ENCODE measurements around the gene CLDN9. TPM values are rescaled to one million over a fixed set of nuclear protein-coding genes. Genes with fewer than 3 reads are reported as not detected.
A peak's percentile ranks its signal among the peaks of the same experiment; 100 is the strongest.

The CLDN9 gene
- total RNA-seq, 4 donors from 2014 or later = 0.40 TPM; not detected in 3

GRCh38 chr16:3062553-3062952 lies 49.8 kb downstream of the CLDN9 start:
- intact Hi-C loops (cut with DNase I; ENCODE audit: low total_unique reads) = no loop called here
- ATAC-seq = peak in 1 of 2 donors; percentile 0
- DNase-seq = no peak
- Histone ChIP-seq H3K27ac (peak overlapping the region; percentile 69 to 85 (median 82)), H3K4me3 (no peak overlapping the region), H3K4me1 (peaks cover 44 to 56% of the 10 kb centered on the region in 2 donors), H3K9me3 (no peaks in the 10 kb centered on the region), H3K36me3 (no peaks in the 10 kb centered on the region), H3K27me3 (no peaks in the 10 kb centered on the region)
- no peak for TF ChIP-seq POLR2A (IDR thresholded peaks at IDR 0.05)
- no peak for TF ChIP-seq CTCF (IDR thresholded peaks at IDR 0.05 in 4 of 5, conservative IDR thresholded peaks at IDR 0.05 in 1 of 5)
- in situ Hi-C loops (cut with MboI; ENCODE audit: low sequenced_read_pairs in 4 of 4) = loop anchor here in 3 of 4 donors (5.0 to 10.0 kb wide), 4 partner anchors 62 to 105 kb away; no protein-coding TSS in a partner anchor

- DNase-seq (no peak), ATAC-seq (no peak)
- Histone ChIP-seq H3K36me3 (no peaks in the 10 kb centered on the region), H3K4me3 (no peak overlapping the region), H3K27me3 (no peaks in the 10 kb centered on the region), H3K27ac (peak overlapping the region in 3 of 4 donors; percentile 75 to 85 (median 76)), H3K9me3 (no peaks in the 10 kb centered on the region), H3K4me1 (peaks cover 44 to 47% of the 10 kb centered on the region in 2 donors)
- TF ChIP-seq CTCF (IDR thresholded peaks at IDR 0.05 in 4 of 5, conservative IDR thresholded peaks at IDR 0.05 in 1 of 5) = no peak
- TF ChIP-seq POLR2A (IDR thresholded peaks at IDR 0.05) = no peak
- in situ Hi-C loops (cut with MboI; ENCODE audit: low sequenced_read_pairs in 4 of 4) = loop anchor here in 3 of 4 donors (5.0 to 10.0 kb wide), 4 partner anchors 61 to 103 kb away; no protein-coding TSS in a partner anchor
- intact Hi-C loops (cut with DNase I; ENCODE audit: low total_unique reads) = no loop called here
These were observed 51.1 kb downstream of the CLDN9 start for GRCh38 chr16:3063625-3064386.

Other genes starting within 250 kb of the CLDN9 start
- gene ELOB, start 235.6 kb upstream of the CLDN9 start, total RNA-seq = 100 to 1,000 TPM; 216 to 970 (median 375) TPM
- not detected for gene PRSS33, start 225.4 kb upstream of the CLDN9 start, total RNA-seq
- gene PRSS41, start 214.5 kb upstream of the CLDN9 start, total RNA-seq = not detected
- not detected for gene PRSS21, start 195.7 kb upstream of the CLDN9 start, total RNA-seq
- gene ZG16B, start 182.6 kb upstream of the CLDN9 start, total RNA-seq = not detected
- gene PRSS22, start 154.8 kb upstream of the CLDN9 start, total RNA-seq = not detected
- gene FLYWCH2, start 129.7 kb upstream of the CLDN9 start, total RNA-seq = 10 to 100 TPM; 19.5 to 54.5 (median 30.2) TPM
- 10 to 100 TPM; 41.7 to 49.7 (median 44.0) TPM for gene FLYWCH1, start 101.0 kb upstream of the CLDN9 start, total RNA-seq
- gene KREMEN2, start 48.6 kb upstream of the CLDN9 start, total RNA-seq = not detected
- gene PAQR4, start 43.6 kb upstream of the CLDN9 start, total RNA-seq = 10 to 100 TPM in 2 of 4 donors, 1 to 10 TPM in 2; 4.2 to 14.6 (median 10.2) TPM
- gene PKMYT1, start 32.5 kb upstream of the CLDN9 start, total RNA-seq = 1 to 10 TPM in 2 of 4 donors, not detected in 2; 1.4 to 2.4 TPM
- gene CLDN6, start 5.3 kb downstream of the CLDN9 start, total RNA-seq = under 1 TPM in 1 of 4 donors, not detected in 3; 0.55 TPM
- gene TNFRSF12A, start 7.4 kb downstream of the CLDN9 start, total RNA-seq = 100 to 1,000 TPM in 2 of 4 donors, 10 to 100 TPM in 2; 34.0 to 161 (median 85.5) TPM
- gene HCFC1R1, start 11.0 kb downstream of the CLDN9 start, total RNA-seq = 100 to 1,000 TPM in 1 of 4 donors, 10 to 100 TPM in 3; 41.8 to 124 (median 66.9) TPM
- gene THOC6, start 11.1 kb downstream of the CLDN9 start, total RNA-seq = 10 to 100 TPM; 15.0 to 31.1 (median 21.5) TPM
- under 1 TPM in 1 of 4 donors, not detected in 3; 0.32 TPM for gene BICDL2, start 24.0 kb downstream of the CLDN9 start, total RNA-seq
- gene MMP25, start 33.6 kb downstream of the CLDN9 start, total RNA-seq = under 1 TPM in 3 of 4 donors, not detected in 1; 0.15 to 0.75 (median 0.58) TPM
- gene IL32, start 52.7 kb downstream of the CLDN9 start, total RNA-seq = 10 to 100 TPM; 45.4 to 79.0 (median 54.6) TPM
- not detected for gene ZSCAN10, start 86.4 kb downstream of the CLDN9 start, total RNA-seq
- 10 to 100 TPM in 1 of 4 donors, 1 to 10 TPM in 3; 4.8 to 10.8 (median 6.1) TPM for gene ZNF205, start 99.7 kb downstream of the CLDN9 start, total RNA-seq
- 10 to 100 TPM in 3 of 4 donors, 1 to 10 TPM in 1; 8.9 to 18.6 (median 14.5) TPM for gene ZNF213, start 122.1 kb downstream of the CLDN9 start, total RNA-seq
- not detected for gene OR1F1, start 175.3 kb downstream of the CLDN9 start, total RNA-seq
- gene ZNF200, start 222.2 kb downstream of the CLDN9 start, total RNA-seq = 1 to 10 TPM in 3 of 4 donors, under 1 TPM in 1; 0.49 to 3.2 (median 2.2) TPM
- 1 to 10 TPM in 1 of 4 donors, under 1 TPM in 3; 0.32 to 1.2 (median 0.76) TPM for gene MEFV, start 243.7 kb downstream of the CLDN9 start, total RNA-seq

Data from gastrocnemius medialis (tissue), 4 donors.